ENCODE measurements around the gene FERMT3.

Gene FERMT3

GRCh38 chr11:64250415-64251015 lies 44.0 kb downstream of the FERMT3 start:
- no peak for DNase-seq

DNA sequence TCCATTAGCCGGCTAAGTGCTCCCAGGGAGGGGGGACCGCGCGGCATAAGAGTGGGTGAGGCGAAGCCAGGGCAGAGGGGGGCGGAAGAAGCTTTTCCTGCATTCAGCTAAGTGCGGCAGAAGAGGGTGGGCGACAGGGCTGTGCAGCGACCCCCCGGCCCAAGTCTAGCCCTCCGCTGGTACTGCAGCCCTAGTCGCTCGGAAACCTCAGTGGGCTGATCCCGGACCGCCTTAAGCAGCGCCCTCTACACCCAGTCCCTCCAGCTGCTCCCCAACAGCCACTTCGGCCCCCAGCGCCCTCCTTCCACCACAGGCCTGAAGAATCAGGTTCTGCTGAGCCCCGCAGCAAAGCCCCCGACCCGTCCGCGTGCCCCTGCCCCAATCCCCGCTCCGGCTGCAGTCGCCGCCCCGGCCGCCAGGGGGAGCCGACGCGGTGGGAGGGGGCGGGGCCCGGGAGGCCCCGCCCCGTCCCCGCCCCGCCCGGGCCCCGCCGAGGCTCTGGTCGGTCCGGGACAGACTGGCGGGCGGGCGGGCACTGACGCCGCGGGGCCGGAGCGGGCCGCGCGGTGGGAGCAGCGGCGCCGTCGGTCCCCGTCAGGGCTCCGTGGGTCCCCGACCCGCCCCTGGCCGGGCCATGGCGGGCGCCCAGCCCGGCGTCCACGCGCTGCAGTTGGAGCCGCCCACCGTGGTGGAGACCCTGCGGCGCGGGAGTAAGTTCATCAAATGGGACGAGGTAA lies 44.7 kb downstream of the FERMT3 start, which contains the start of gene PLCB3:
TSS of gene PLCB3 (plus strand) at position 515 of the 737 bp plus-strand sequence. CDS start at position 635, 120 bp downstream.
- DNase-seq: peak; percentile 70

DNA sequence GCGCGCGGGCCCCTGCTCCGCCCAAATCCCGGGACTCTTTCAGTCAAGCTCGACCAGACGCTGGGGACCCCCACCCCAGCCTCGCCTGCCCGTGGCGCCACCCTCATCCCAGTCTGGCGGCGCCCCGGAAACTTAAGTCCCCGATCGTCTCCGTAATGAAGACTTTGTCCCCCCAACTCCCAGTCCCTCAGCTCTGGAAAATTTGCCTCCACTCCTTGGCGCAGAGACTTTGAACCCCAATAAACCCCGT lies 45.2 kb downstream of the FERMT3 start:
- no peak for DNase-seq

GRCh38 chr11:64252003-64252872 lies 45.7 kb downstream of the FERMT3 start:
- no peak for DNase-seq

DNA sequence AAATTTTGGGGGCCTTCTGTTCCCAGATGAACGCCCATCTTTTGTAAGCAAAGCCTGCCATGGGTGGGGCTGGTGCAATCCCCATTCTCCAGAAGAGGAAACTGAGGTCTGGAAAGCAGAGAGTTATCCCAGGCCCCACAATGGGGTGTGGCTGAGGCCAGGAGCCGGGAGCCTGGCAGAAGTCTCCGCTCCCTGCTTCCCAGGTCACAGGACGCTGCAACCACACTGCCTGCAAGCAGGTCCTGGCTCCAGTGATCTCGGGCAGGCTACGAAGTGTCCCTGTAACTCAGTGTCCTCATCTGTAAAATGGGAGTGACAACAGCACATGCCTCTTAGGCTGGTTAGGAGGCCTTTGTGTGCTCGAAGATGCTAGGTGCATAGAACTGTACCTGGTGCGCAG lies 46.5 kb downstream of the FERMT3 start:
- no peak for DNase-seq

GRCh38 chr11:64253481-64253880 lies 47.0 kb downstream of the FERMT3 start:
- no peak for DNase-seq

DNA sequence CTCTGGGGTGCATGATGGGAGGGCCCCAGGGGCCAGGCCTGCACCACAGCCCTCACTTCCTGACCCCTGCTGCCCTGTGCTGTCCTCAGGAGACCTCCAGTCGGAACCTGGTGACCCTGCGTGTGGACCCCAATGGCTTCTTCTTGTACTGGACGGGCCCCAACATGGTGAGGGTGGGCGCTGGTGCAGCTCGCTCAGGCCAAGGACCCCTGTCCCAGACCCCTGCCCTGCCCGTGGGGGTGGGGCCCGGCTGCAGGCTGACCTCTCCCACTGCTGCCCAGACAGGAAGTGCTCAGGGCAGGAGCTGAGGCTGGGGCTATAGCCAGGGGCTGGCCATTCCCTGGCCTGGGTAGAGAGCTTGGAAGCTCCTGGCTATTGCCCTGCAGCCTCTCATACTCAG lies 47.8 kb downstream of the FERMT3 start:
- no peak for DNase-seq

DNA sequence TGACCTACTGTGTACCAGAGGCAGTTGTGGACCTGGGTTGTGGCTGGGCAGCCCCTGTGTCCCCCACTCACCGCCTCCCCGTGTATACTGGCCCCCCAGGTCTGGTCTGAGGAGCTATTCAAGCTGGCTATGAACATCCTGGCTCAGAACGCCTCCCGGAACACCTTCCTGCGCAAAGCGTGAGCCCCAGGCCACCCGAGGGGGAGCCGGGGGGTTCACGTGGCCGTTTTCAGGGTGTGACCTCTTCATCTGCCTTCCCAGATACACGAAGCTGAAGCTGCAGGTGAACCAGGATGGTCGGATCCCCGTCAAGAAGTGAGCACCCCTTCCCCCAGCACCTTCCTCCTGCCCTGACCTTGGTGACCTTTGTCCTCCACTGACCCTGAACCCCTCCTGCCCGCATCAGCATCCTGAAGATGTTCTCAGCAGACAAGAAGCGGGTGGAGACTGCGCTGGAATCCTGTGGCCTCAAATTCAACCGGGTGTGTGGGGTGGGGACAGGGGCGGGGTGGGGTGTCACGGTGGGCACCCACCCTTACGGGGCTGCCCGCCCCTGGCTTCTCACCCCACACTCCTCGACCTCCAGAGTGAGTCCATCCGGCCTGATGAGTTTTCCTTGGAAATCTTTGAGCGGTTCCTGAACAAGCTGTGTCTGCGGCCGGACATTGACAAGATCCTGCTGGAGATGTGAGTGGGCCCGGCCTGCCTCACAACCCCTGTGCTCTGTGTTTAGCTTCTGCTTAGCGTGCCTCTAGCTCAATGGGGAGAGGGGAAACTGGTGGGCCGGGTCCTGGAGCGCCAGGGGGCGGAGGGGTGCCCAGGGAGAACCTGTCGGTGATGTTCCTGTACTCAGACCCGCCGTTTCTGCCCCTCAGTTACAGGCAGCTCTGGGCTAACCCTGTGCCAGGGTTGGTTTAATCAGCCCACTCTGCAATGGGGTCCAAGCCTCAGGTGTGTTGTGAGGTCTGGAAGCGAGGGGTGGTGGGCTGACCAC lies 48.9 kb downstream of the FERMT3 start:
- DNase-seq: no peak

DNA sequence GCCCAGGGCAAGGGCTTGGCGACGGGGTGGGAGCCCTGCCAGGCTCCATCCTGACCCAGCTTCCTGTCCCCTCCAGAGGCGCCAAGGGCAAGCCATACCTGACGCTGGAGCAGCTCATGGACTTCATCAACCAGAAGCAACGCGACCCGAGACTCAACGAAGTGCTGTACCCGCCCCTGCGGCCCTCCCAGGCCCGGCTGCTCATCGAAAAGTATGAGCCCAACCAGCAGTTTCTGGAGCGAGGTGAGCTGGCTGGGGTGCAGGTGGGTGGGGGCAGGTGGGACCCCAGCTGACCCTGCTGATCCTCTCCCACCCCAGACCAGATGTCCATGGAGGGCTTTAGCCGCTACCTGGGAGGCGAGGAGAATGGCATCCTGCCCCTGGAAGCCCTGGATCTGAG lies 49.8 kb downstream of the FERMT3 start:
- no peak for DNase-seq

DNA sequence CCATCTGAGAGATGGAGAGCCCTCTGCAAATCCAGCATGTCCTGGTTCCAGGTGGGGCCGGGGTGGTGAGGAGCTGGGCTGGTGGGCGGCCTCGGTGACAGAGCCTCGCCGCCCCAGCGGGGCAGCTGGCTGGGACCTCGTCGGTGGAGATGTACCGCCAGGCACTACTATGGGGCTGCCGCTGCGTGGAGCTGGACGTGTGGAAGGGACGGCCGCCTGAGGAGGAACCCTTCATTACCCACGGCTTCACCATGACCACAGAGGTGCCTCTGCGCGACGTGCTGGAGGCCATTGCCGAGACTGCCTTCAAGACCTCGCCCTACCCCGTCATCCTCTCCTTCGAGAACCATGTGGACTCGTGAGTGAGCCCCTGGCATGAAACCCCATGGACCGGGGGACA lies 51.8 kb downstream of the FERMT3 start:
- no peak for DNase-seq

DNA sequence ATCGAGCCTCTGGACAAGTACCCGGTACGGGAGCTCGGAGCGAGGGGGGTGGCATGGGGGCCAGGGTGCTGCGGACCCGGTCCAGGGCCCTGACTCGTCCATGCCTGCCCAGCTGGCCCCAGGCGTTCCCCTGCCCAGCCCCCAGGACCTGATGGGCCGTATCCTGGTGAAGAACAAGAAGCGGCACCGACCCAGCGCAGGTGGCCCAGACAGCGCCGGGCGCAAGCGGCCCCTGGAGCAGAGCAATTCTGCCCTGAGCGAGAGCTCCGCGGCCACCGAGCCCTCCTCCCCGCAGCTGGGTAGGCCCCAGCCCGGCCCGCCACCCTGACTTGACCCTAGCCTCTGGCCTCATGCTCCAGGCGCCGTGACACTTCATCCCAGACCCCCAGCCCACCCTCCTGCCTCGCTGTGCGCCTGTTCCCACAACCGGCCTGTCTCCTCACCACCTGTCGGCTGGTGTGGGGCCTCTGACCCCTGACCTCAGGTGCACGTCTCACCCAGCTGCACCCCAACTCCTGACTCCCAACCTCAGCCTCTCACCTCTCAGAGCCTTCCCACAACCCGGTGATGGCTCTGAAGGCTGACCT lies 52.5 kb downstream of the FERMT3 start:
- no peak for DNase-seq

GRCh38 chr11:64259533-64260067 lies 53.1 kb downstream of the FERMT3 start:
- no peak for DNase-seq

DNA sequence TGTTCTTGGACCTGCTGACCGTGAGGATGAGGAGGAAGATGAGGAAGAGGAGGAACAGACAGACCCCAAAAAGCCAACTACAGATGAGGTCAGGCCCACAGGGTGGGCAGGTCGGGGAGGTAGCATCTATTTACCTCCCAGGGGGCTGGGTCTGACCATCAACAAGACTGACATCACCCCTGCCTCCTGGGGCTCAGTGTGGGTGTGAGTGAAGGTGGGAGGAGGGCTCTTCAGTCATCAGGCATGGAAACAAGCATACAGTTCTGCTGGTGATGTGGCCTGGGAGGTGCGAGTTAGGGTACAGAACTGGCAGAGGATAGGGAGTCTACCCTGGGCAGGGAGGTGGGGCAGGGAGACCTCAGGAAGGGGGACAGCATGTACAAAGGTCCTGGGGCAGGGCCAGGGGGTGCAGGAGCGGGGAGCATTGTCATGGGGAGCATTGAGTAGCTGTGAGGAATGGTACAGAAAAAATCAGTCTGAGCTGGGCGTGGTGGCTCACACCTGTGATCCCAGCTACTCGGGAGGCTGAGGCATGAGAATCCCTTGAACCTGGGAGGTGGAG lies 53.7 kb downstream of the FERMT3 start:
- DNase-seq: no peak

DNA sequence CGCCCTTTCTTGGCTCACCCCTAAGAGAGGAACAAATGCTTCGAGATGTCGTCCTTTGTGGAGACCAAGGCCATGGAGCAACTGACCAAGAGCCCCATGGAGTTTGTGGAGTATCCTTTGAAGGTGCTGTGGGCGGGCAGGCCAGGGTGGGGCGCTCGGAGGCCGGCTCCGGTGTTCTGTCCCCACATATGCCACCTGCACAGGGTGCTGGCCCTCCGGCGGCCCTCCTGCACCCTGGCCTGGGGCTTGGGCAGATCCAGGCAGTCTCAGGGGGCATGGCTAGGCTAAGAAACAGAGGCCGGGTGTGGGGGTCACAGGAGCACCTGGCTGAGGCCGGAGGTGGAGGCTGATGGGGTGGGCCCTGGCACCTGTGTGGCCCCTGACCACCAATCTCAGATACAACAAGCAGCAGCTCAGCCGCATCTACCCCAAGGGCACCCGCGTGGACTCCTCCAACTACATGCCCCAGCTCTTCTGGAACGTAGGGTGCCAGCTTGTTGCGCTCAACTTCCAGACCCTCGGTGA lies 55.1 kb downstream of the FERMT3 start:
- no peak for DNase-seq

DNA sequence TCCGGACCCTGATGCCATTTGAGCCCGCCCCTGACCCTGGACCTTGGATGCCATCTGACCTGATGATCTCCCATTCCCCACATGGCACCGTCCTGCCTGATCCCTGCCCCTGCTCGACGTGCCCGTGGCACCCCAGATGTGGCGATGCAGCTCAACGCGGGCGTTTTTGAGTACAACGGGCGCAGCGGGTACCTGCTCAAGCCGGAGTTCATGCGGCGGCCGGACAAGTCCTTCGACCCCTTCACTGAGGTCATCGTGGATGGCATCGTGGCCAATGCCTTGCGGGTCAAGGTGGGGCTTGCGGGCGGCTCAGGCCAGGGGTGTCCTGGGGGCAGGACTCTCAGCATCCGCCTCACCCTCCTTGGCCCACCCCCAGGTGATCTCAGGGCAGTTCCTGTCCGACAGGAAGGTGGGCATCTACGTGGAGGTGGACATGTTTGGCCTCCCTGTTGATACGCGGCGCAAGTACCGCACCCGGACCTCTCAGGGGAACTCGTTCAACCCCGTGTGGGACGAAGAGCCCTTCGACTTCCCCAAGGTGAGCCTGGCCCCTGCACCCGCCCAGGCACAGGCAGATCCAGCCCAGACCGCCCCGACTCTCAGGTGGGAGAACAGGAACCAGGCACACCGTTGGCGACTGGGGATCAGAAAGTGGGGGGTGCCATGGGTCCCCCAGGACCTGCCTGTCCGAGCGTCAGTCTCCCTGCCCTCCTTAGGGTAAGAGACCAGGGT lies 55.9 kb downstream of the FERMT3 start:
- no peak for DNase-seq

DNA sequence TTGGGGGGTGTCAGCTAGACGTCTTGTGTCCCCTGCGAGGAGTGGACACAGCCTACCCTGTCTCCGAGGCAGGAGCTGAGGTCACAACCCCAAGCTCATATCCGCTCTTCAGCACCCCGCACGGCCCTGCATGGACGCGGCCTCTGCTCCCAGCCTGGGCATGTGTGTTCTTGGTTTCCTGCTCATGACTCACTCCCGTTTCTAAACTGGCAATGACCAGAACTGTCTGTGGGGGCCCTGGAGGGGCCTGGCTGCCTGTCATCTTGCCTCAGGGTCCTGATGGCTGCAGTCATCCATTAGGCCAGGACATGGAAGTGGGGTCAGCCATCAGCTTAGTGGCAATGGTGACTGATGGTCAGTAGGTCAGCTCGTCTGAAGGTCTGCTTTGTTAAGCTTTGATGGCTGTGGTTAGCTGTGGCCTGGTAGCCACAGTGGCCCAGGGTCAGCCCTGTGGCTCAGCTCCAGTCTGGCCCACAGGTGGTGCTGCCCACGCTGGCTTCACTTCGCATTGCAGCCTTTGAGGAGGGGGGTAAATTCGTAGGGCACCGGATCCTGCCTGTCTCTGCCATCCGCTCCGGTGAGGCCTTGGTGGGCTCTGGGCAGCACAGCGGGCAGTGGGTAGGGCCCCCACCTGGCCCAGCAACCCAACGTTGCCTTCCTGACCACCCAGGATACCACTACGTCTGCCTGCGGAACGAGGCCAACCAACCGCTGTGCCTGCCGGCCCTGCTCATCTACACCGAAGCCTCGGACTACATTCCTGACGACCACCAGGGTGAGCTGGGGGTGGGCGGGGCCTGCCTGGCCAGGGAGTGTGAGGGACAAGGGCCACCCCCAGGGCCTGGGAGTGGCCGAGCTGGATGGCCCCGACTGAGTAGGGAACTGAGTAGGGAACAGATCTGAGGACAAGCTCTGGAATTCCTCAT lies 56.8 kb downstream of the FERMT3 start:
- no peak for DNase-seq

GRCh38 chr11:64263947-64264317 lies 57.4 kb downstream of the FERMT3 start:
- no peak for DNase-seq

DNA sequence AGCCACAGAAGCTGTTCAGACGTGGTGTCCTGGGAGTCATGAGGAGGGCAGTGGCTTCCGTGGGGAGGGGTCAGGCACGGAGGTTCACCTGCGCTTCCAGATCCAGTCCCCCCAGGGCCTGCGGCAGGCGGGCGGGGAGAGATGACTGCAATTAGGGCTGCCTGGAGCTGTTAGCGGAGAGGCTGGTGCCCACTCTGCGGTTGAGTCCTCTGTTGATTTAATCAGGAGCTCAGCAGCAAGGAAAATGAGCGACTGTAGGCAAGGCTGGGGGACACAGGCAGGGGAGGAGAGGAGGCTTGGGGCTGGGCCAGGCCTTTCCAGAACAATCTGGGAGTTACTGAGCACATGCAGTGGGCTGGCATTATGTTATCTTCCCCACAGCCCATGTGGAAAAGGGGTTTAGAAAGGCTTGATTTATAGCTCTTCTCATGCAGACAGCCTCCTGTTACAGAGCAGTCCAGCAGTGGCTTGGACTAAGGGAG lies 57.9 kb downstream of the FERMT3 start:
- no peak for DNase-seq
